Loucy (cell line): ENCODE results near the gene IKZF5.

Experiments used
- EZH2phosphoT487 ChIP-seq: fragments of 200-600 bp; IDR thresholded peaks from 2 replicates; pipeline ENCODE4 v1.6.1; 2018; ENCODE audit warnings: antibody characterized with exemption, mild to moderate bottlenecking, moderate library complexity, borderline replicate concordance
- TF ChIP-seq, protein P1 (sequence below): fragments of 200-600 bp; sonication (generic); conservative IDR thresholded peaks from 2 replicates; pipeline ENCODE4 v1.5.1; 2014; ENCODE audit warnings: mild to moderate bottlenecking, antibody characterized with exemption, low read length

DNA sequence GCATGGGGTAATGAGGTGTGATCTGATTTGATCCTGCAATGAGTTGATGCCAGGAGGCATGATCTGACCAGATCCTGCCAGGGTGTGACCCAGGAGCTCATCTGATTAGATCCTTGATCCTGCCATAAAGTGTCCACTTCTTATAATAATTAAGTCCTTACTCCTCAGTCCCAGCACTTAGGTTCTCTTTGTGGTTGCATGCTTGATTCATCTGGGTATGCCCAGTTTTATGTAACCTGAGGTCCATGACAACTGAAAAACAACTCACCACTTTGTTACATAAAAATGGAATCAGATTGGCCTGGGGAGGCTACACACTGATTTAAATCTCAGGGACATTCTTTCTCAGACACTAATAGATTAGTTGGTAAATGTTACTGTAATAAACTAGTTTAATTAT lies 19.3 kb upstream of the IKZF5 start:
- TF ChIP-seq, protein P1, sequence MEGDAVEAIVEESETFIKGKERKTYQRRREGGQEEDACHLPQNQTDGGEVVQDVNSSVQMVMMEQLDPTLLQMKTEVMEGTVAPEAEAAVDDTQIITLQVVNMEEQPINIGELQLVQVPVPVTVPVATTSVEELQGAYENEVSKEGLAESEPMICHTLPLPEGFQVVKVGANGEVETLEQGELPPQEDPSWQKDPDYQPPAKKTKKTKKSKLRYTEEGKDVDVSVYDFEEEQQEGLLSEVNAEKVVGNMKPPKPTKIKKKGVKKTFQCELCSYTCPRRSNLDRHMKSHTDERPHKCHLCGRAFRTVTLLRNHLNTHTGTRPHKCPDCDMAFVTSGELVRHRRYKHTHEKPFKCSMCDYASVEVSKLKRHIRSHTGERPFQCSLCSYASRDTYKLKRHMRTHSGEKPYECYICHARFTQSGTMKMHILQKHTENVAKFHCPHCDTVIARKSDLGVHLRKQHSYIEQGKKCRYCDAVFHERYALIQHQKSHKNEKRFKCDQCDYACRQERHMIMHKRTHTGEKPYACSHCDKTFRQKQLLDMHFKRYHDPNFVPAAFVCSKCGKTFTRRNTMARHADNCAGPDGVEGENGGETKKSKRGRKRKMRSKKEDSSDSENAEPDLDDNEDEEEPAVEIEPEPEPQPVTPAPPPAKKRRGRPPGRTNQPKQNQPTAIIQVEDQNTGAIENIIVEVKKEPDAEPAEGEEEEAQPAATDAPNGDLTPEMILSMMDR = no peak
- no peak for TF ChIP-seq EZH2phosphoT487
